Breast epithelium (tissue), 4 donors: ENCODE data around the gene SLC30A3. TPM values are rescaled to one million over a fixed set of nuclear protein-coding genes. Genes with fewer than 3 reads are reported as not detected.

Source experiments
- DNase-seq, 2 donors: peaks; one replicate each; pipeline ENCODE4 v3.0.0-alpha.2; 2019; ENCODE audit warnings: low spot score in 2 of 2
- H3K27ac ChIP-seq, 2 donors: fragments of 200-600 bp; sonication (generic) in 1 of 2; one replicate each; pipeline ENCODE4 v1.5.1; 2016 to 2019; ENCODE audit warnings: mild to moderate bottlenecking in 1 of 2
- H3K27me3 ChIP-seq, 2 donors: fragments of 200-600 bp; sonication (generic) in 1 of 2; one replicate each; pipeline versions ENCODE4 v1.5.1 to v1.6.0; 2017 to 2019; ENCODE audit warnings: control low read depth in 1 of 2, mild to moderate bottlenecking in 1 of 2
- H3K36me3 ChIP-seq: fragments of 200-600 bp; one replicate; pipeline ENCODE4 v1.5.1; 2019
- H3K4me1 ChIP-seq, 2 donors: fragments of 200-600 bp; sonication (generic); one replicate each; pipeline ENCODE4 v1.5.1; 2016 to 2019; ENCODE audit warnings: control low read depth in 1 of 2
- H3K4me3 ChIP-seq, 3 donors: fragments of 200-600 bp; sonication (generic); 1 replicate in 2 of 3; 2 replicates in 1 of 3; pipeline ENCODE4 v1.5.1; 2016 to 2019; ENCODE audit warnings: mild to moderate bottlenecking in 3 of 3, moderate library complexity in 2 of 3
- H3K9me3 ChIP-seq, 2 donors: fragments of 200-600 bp; sonication (generic) in 1 of 2; one replicate each; pipeline ENCODE4 v1.5.1; 2016 to 2019; ENCODE audit warnings: control low read depth in 1 of 2
- CTCF ChIP-seq, 3 donors: fragments of 450-650 bp; IDR thresholded peaks; one replicate each; pipeline ENCODE4 v1.5.1; 2016 to 2017; ENCODE audit warnings: antibody characterized with exemption in 3 of 3, mild to moderate bottlenecking in 3 of 3, moderate library complexity in 3 of 3
- POLR2A ChIP-seq: fragments of 450-650 bp; IDR thresholded peaks from one replicate; pipeline ENCODE4 v1.6.1; 2016; ENCODE audit warnings: antibody characterized with exemption, mild to moderate bottlenecking, moderate library complexity
- POLR2AphosphoS5 ChIP-seq, 3 donors: sonication (generic); formaldehyde crosslinking; IDR thresholded peaks; one replicate each; pipeline ENCODE4 v1.6.1; 2017; ENCODE audit warnings: antibody characterized with exemption in 3 of 3
- intact Hi-C: fragments of 100-400 bp; cut with DNase I; formaldehyde crosslinking; loops from one replicate; pipeline ENCODE4 v1.15.1; 2023; ENCODE audit warnings: low total_unique reads
- total RNA-seq, 3 donors: library from RNA; depleted of rRNA; stranded (reverse); fragments of >200 nt; gene quantifications; one replicate each; pipeline ENCODE4 v1.1.0, GENCODE V29; 2016

The SLC30A3 gene
- total RNA-seq, 3 donors from 2014 or later: 0.33 TPM; not detected in 2

GRCh38 chr2:27285481-27285880, 22.6 kb upstream of the SLC30A3 start:
- Histone ChIP-seq H3K27ac (no peak overlapping the region), H3K36me3 (no peaks in the 10 kb centered on the region), H3K9me3 (no peaks in the 10 kb centered on the region), H3K27me3 (no peaks in the 10 kb centered on the region), H3K4me3 (no peak overlapping the region), H3K4me1 (no peaks in the 10 kb centered on the region)
- no peak for TF ChIP-seq POLR2A
- no peak for TF ChIP-seq POLR2AphosphoS5 (IDR thresholded peaks at IDR 0.05)
- no peak for TF ChIP-seq CTCF (IDR thresholded peaks at IDR 0.05)
- intact Hi-C loops: no loop called here
- DNase-seq: no peak

- Histone ChIP-seq H3K4me1 (no peaks in the 10 kb centered on the region), H3K36me3 (no peaks in the 10 kb centered on the region), H3K27ac (no peak overlapping the region), H3K9me3 (no peaks in the 10 kb centered on the region), H3K4me3 (no peak overlapping the region), H3K27me3 (no peaks in the 10 kb centered on the region)
- TF ChIP-seq CTCF (IDR thresholded peaks at IDR 0.05) (no peak), POLR2A (no peak), POLR2AphosphoS5 (IDR thresholded peaks at IDR 0.05) (no peak)
- intact Hi-C loops: no loop called here
- DNase-seq: no peak
Observed at GRCh38 chr2:27284996-27285395, 22.1 kb upstream of the SLC30A3 start.

- TF ChIP-seq POLR2AphosphoS5 (IDR thresholded peaks at IDR 0.05): no peak
- no peak for TF ChIP-seq CTCF (IDR thresholded peaks at IDR 0.05)
- TF ChIP-seq POLR2A: no peak
Observed at GRCh38 chr2:27282892-27283291, 20.0 kb upstream of the SLC30A3 start.

GRCh38 chr2:27281855-27282559, 19.2 kb upstream of the SLC30A3 start, which contains the start of gene TRIM54:
TRIM54 (plus strand) TSS chr2:27282429; CDS start chr2:27282732, 303 bp downstream.
- no peak for DNase-seq
- Histone ChIP-seq H3K9me3 (no peaks in the 10 kb centered on the region), H3K36me3 (no peaks in the 10 kb centered on the region), H3K27me3 (no peaks in the 10 kb centered on the region), H3K27ac (no peak within 1 kb of the TSS), H3K4me1 (no peaks in the 10 kb centered on the region), H3K4me3 (no peak within 1 kb of the TSS)
- TF ChIP-seq POLR2AphosphoS5 (IDR thresholded peaks at IDR 0.05): no peak
- no peak for TF ChIP-seq POLR2A
- TF ChIP-seq CTCF (IDR thresholded peaks at IDR 0.05): no peak
- intact Hi-C loops: no loop called here

More at GRCh38 chr2:27282892-27283291, 20.0 kb upstream of the SLC30A3 start:
- Histone ChIP-seq H3K27me3 (no peaks in the 10 kb centered on the region), H3K36me3 (no peaks in the 10 kb centered on the region), H3K4me1 (no peaks in the 10 kb centered on the region), H3K27ac (no peak overlapping the region), H3K4me3 (no peak overlapping the region), H3K9me3 (no peaks in the 10 kb centered on the region)
- intact Hi-C loops: no loop called here
- no peak for DNase-seq

- Histone ChIP-seq H3K36me3 (no peaks in the 10 kb centered on the region), H3K27ac (no peak overlapping the region), H3K4me3 (no peak overlapping the region), H3K27me3 (no peaks in the 10 kb centered on the region), H3K4me1 (no peaks in the 10 kb centered on the region), H3K9me3 (no peaks in the 10 kb centered on the region)
- TF ChIP-seq CTCF (IDR thresholded peaks at IDR 0.05): no peak
- no peak for TF ChIP-seq POLR2A
- no peak for TF ChIP-seq POLR2AphosphoS5 (IDR thresholded peaks at IDR 0.05)
- intact Hi-C loops: no loop called here
- no peak for DNase-seq
Observed at GRCh38 chr2:27281442-27281841, 18.6 kb upstream of the SLC30A3 start.
